COR-L47 (cell line): ENCODE results near the gene AFAP1.

Source experiments
- DNase-seq: peaks from one replicate; lab custom pipeline; 2025; lab: John Stamatoyannopoulos, UW

AFAP1 gene

DNA sequence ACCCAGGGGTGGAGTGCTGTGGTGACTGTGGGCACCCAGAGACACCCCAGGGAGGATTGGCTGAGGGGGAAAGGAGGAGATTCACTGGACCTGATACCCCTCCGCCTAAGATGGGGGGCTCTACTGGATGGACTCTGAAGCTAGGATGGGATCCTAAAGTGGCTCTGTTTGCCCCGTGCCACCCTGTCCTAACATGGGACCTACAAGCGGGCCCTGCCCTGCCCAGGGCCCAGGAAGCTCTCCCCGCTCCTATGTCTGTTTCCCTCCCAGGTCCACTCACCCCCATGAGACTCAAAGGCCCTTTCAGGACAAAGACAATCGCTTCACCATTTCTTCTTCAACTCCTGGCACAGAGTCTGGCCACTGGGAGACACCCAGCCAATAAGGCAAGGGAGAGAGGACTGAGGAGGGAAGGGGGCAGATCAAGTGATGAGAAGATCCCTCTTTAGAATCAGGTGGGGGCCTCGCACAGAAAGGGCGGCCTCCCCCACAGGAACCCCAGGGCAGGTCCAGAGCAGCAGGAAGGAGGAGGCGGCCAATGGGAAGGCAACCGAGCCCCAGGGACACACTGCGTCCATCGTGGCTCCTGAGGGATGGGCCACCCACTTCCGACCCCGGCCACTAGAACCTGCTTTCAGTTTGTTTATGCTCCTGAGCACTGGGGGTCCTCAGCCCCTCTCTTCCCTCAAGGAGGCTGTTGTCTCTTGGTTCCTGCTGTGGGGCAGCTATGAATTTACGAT is 155.4 kb downstream of the AFAP1 start:
- no peak for DNase-seq

DNA sequence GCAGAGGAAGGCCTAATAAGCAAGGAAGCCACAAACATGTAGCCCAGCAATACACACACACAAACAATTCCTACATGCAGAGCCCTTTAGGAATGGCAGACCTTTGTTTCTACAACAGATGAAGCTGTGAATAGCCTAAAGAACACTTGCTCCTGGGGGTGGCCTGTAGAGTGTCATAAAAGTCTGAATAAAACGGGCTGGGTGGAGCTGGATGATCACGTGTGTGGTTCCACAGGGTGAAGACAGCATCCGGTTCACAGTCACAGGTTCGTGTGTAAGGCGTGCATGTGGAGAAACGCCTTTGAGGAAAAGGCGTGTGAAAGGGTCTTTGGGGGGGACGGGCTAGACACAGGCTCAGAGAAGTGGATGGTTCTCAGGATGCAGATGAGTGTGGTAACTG is 156.1 kb downstream of the AFAP1 start:
- DNase-seq = no peak

DNA sequence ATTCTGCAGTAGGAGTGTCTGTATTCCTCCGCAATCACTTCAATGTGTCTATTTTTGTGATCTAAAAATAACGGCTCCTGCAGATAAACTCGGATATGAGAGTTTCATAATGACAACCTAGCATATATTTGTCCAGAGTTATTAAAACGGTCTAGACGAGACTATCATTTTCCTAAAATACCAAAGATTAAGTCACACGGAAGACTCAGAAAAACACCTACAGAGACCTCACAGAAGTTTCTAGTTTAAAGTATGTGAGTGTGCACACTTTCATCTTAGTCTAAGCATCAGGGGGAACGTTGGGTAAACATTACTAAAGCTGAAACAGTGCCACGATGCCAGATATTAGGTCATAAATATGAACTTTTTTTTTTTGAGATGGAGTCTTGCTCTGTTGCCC is 156.9 kb downstream of the AFAP1 start:
- DNase-seq = no peak

DNA sequence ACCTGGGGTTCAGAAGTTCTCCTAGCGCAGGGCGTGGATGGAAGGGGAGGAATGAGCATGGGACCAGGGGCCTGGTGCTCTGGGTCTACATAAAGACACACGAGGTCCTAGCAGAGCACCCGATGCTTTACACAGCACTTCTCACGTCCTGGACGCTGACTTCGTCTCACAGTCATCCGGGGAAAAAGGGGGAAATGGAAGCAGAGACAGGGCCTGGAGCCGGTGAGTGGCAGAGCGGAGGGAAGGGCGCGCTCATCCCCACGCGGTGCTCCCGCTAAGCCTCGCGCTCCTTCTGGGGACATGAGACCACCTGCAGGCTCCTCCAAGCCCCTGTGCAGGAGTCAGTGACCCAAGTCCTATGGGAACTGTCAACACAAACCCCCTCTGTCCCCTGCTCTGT is 157.7 kb downstream of the AFAP1 start:
- no peak for DNase-seq

DNA sequence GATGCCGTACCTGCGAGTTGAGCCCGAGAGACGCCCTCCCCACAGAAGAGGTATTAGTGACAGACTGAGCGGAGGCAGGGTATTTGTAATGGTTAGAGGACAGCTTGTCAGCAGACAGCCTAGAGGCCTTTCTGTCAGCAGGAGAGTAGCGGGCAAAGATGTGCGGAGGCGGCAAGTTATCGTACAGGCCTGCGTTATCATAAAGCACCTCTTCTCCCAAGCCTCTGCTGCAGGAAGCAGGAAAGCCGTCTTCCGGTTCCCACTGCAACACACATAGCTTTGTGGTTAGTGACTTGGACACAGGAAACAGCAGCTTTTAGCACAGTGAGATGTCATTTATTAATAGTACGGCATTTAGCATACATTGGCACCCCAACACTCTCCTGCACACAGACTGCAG is 158.3 kb downstream of the AFAP1 start:
- DNase-seq = no peak

DNA sequence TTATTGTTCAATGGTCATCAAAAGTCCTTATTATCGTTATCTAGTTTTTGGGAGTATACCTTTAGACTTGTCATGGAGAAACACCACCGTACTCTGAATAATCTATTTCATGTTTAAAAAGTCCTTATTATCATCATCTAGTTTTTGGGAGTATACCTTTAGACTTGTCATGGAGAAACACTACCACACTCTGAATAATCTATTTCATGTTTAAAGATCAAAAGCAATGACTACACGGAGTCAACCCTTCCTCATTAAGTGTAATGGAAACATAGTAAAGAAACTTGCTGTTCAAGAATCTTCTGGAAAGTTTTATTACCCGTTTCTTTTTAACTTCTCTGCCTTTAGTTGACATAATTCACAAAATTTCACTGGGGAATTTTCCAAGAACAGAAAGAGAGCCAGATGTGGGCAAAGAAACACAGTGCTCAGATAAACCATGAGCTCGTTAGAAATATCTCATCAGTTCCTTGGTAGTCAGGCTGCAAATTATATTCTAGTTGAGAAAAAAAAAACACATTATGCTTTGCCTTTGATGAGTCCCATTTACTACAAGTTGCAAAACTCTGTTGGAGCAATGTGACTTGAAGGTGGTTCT is 158.8 kb downstream of the AFAP1 start:
- DNase-seq = no peak

DNA sequence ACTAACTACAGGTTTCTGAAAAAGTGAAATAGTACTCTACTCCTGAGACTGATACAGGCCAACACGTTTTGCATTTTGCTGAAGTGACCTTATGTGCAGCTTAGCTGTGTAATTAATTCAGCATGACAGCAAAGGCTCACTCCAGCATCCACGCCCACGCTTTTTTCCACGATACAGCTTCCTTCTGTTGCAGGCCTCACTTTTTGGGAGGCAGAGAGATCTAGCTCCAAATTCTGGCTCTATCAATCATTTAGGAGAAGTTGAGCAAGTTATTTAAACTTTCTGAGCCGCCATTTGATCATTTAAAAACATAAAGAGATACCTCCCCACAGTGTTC is 160.3 kb downstream of the AFAP1 start:
- no peak for DNase-seq

DNA sequence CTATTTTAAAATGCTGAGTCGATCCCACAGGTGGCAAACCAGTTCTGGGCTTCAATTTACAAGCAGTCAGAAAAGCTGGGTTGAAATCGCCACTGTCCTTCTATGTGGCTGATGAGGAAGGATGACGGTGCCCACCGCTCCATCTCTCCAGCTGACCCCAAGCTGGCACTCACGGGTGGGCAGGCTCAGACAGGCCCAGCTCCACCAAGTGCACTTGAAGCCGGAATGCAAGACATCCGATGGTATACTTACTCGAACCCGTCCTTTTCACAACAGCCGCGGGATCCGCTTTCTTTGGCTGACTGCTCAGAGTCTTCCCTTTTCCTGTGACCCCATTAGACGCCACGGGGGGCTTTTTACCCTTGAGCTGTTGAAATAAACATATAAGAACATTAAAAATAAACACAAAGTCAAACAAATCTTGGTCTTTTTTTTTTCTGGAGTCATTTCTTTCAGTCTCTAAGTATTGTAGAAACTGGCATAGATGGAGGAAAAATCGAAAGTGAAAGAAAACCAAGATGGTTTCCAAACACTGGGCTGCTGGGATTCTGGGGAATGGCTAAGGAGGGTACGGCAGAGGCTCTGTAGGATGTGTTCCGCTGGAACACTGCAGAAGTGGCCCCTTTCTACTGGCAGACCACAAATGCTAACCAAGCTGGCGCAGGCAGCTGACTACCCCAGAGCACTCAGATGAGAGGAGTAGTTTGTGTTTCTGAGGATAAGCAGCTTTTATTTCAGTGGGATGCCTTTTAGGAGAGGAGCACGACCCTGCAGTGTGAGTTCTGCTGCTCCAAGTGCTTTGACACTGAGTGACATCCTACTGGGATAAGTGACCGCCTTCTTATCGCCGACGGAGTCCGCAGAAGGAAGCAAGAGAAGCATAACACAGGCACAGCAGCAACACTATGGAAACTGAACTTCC is 160.9 kb downstream of the AFAP1 start:
- DNase-seq = no peak

DNA sequence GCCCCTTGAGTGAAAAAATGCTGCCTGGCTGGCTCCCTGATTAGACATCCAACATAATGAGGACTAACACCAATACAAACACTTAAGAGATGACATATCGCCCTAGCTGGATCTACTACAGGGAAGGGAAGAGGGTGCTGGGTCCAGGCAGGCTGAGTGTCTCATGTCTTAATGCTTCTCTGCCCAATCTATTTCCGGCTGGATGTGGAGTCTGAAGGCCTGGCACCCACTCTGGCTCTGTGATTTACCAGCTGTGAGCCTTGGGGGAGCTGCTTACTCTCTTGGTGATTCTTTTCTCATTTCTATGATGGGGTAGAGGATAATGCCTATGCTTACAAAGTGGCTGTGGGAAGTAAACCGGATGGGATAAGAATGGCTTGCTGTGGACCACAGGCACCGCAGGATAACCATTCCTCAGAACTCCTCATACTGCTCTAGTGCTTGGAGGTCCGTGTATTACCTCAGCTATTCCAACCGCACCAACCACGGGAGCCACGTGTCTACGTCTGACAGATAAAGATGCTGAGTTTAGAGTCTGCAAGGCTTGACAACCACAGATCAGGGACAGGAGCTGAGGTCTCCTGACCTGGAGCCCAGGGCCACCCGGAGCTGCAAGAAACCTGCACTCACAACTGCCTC is 161.7 kb downstream of the AFAP1 start:
- no peak for DNase-seq

DNA sequence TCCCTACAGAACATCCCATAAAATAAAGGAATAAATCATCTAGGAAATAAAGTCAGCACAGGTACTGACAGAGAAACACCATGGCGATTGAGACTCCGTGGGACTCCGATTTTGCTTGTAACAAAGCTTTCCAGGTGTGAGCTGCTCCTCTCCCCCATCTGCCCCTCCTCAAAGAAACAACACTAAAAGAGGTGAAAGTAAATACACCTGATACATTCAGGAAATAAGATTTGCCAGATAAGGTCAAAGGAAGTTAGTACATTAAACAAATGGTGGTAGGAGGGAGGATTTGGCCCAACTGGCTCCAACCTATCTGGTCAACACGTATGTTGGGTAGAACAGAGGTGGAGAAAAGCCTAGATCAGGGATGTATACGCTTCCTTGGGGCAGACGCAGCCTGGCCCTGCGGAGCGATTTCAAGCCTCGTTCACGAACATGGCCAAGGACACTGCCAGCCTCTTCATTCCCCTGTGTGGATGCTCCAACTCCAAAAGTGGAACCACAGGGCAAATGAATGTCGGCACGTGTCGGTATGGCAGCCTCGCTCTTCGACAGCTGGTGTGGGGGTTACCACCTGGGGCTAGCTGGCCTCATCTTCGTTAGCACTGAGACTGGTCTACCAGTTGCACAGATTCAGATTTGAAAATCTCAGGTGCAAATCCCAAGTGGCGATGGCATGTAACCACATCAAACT is 162.5 kb downstream of the AFAP1 start:
- no peak for DNase-seq

DNA sequence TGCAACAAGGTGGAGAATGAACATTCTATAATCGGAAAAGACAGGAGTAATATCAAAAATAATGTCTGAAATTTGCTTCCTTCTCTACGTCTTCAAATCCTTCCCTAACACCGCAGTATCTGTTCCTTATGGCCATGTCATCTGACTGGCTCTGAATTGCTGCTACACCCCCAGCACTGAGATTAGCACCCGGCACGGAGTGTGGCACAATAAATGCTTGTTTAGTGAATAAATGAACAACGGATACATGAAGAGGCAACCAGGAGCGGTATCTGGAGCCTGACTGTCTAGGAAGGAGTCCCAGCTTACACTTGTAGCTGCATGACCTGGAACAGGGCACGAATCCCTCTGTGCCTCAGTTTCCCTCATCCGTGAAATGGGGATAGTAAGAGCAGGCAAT is 164.3 kb downstream of the AFAP1 start:
- DNase-seq = no peak

DNA sequence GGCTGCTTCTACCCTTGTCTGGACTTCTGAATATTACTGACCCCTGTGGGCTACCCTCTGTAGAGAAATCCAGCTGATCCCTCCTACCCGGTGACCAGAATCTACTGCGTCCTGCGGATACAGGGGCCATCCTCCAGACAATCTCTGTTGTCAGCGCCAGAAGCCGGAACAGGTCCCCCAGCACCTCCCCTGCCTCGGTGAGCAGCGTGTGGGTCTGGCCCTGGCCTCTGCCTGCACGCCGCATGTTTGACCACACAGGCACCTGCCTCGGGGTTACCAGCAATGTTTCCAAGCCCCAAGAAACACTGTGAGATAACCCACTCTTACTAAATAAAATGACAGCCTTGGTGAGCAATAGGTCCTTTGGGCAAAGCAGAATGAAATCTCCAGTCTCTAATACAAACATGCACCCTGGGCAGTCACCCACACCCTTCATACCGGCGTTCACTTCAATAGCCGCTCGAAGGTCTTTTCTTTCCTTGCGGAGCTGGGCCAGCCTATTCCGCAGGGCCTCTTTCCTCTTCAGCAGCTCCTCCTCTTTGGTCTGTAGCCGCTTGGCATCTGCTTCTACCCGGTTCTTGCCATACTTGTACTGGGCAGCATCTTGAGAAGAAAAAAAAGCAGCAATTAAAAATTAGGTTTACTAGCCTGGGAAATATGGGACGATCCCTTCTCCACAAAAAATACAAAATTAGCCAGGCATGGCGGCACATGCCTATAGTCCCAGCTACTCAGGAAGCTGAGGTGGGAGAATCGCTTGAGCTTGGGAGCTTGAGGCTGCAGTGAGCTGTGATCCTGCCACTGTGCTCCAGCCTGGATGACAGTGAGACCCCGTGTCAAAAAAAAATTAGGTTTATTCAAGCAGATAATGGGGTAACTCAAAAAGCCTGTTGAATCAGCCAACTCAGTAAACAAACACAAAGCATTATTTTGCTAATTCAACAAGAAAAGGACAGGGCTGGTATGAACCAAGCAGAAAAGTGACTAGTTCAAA is 165.1 kb downstream of the AFAP1 start:
- no peak for DNase-seq

DNA sequence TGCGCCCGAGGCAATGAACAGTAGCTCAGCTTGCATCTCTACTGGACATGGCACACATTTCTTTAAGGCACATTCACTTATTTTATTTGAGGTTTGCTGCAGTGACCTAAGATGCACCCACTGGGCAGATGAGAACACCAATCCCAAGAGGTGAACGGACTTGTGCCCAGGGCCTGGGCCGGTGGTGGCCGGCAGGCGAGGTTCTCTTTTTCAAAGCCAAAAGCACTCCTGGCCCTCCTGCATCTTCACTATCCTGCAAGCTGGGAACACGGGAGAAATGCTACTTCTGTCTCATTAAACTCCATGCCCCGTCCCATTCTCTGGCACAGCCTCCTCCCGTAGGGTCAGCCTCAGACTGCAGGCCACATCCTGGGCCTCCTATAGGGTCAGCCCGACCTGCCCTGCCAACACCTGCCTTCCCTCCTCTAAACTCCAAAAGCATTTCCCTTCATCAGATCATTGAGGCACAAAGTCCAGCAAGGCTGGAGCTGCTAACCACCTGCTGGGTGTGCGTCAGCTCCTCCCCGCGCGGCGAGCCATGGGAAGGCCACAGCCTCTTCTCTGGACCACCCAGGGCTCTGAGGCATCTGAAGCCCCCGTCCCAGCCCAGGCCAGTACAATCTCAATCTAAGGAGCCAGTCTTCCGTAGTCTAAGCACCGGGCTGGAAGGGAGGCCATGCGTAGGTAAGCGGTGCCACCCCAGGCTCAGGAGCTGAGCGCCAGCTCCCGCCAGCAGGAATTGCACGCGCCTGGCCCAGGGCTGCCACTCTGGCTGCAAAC is 166.1 kb downstream of the AFAP1 start:
- DNase-seq = no peak

DNA sequence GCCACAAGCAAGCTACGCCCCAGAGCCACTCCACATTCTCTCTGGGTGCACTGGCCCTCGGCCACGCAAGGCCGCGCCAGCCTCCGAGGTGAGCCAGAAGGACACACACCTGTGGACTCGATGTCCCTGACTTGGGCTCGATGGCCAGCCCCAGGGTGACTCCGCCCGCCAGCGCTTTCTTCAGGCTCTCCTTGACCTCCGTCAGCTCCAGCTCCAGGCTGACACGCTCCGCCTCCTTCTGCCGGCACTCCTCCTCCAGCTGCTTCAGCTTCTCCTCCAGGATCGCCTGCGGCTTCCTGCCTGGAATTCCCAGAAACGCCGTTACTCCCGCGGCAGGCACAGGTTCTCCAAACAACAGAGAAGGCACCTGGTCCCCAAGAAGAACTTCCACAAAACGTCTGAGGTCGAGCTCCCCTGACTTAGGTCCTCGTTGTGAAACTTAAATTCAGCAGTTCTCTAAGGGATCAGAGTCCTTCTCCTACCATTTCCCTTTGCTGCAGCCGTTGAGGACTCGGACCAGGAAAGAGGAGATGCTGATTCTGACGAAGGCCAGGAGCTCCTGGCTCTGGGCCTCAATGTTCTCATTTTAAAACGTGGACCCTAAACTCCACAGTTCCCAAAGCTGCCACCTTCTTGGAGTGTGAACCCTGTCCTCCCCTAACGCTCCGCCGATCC is 166.8 kb downstream of the AFAP1 start:
- DNase-seq = no peak

DNA sequence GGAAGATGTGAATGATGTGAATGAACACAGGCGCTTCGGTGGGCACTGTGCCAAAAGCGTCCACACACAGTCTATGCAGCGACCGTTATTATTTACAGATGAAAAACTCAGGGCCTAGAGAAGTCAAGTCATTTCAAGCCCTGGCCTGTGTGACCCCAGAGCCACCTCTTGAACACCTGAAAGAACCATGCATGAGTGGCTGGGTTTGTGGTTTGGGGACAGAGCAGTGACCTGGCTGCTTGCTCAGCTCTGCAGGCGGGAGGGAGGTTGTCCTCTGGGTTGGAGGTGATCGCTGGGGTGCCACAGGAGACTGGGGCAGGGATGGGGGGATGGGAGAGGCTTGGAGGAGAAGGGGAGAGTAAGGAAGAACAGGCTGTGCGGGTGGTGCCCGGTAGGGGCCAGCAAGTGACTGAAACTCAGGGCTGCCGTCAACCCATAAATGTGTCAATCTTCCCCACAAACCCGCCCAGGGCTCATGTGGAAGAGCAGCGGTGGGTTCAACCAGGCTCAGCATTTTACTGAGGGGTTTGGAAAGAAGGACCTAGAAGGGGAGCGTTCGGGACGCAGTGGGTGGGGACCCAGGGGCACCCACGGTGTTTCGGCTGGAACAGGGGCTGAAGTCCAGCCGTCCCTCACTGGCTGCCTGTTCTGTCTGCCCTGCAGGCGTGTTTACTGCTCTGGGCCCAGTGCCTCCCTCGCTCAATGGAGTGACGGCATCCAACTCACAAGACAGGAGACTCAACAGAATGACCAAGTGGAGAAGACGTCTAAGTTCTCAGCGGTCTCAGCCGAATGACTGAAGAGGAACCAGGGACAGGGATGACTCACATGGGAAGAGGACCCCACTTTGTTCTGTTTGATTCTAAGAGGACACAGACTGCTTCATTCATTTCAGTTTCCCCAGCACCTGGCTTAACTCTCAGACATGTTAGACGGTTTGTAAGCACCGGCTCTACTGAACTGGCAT is 167.8 kb downstream of the AFAP1 start:
- no peak for DNase-seq

DNA sequence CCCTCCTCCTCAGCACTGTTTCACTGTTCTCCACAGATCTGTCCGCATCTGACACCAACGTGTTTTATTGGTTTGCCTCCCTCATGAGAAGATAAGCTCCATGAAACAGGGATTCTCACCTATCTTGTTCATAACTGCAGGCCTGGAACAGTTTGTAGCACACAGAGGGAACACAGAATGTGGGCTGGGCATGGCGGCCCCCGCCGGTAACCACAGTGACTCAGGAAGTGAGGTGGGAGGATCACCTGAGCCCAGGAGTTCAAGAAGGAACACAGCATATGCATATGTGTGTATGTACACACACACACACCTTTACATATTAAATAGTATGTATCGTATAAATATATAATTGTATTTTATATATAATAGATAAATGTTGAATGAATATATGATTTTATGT is 168.6 kb downstream of the AFAP1 start:
- DNase-seq = no peak

DNA sequence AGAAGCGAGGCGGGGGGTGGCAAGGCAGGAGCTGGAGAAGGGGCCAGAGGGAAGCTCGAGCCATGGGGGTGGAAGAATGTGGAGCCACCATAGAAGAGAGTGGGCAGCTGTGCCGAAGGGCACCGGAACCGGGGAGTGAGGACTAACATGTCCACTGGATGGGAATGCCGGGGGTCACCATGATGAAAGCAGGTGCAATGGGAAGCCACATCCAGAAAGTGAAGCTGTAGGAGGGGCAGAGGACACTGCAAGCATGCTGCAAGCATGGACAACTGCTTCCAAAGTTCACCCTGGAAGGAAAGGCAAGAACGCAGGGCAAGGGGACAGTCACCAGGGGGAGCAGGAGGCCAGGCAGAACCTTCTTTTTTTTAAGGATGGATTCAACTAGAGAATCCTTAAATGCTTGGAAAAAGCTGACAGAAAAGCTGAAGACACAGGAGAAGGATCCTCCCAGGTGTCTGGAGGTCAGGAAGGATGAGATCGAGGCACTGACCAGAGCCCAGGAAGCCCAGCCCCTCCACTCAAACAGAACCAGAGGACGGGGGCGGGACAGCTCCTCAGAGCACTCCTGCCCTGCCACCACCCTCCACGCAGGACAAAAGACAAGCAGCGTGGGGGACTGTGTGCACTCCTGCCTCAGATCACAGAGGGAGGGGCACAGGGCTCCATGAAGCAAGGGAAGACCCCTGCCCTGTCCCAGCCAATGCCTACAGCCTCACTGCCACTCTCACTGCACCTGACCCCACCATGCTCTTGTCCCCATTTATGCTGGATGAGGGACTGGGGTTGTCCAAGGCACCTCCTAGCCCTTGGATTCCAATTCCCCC is 169.2 kb downstream of the AFAP1 start:
- DNase-seq = peak; percentile 4
